ENCODE data around the gene DNM2. TPM values are rescaled to one million over a fixed set of nuclear protein-coding genes. Genes with fewer than 3 reads are reported as not detected.

Gene DNM2
- total RNA-seq, 1 experiment from 2014 or later: 188 TPM

- no peak for DNase-seq
- ChIA-PET CTCF (no interaction called here), POLR2A (ENCODE audit: unreplicated experiment) (no interaction called here)
- intact Hi-C loops (cut with micrococcal nuclease; ENCODE audit: unreplicated experiment): no loop called here
- no peaks in the 10 kb centered on the region for H3K9me3 ChIP-seq (ENCODE audit: insufficient read depth, low read depth)
- peaks cover 41% of the 10 kb centered on the region for H3F3A ChIP-seq (ENCODE audit: insufficient read depth, low read depth)
- no TSS peak for BruUV-seq (replicated peaks)
- no peak overlapping the region for H3K27ac ChIP-seq
- H4K20me1 ChIP-seq (ENCODE audit: insufficient read depth): peaks cover 50% of the 10 kb centered on the region
- H2AFZ ChIP-seq: no peak overlapping the region
- H3K79me2 ChIP-seq (ENCODE audit: low read depth): peaks cover 76% of the 10 kb centered on the region
- no peak overlapping the region for H3K4me3 ChIP-seq
- H3K36me3 ChIP-seq (ENCODE audit: low read depth): no peaks in the 10 kb centered on the region
- H3K4me2 ChIP-seq: no peak overlapping the region
- H3K27me3 ChIP-seq (ENCODE audit: insufficient read depth, low read depth): no peaks in the 10 kb centered on the region
- peaks cover 38% of the 10 kb centered on the region for H3K4me1 ChIP-seq (replicated peaks; ENCODE audit: insufficient read depth)
- H3K9me2 ChIP-seq (ENCODE audit: insufficient read depth): no peaks in the 10 kb centered on the region
- no peak for TF ChIP-seq EZH2 (IDR thresholded peaks at IDR 0.05; ENCODE audit: low read depth)
- TF ChIP-seq CTCF (conservative IDR thresholded peaks at IDR 0.05): no peak
Measured at GRCh38 chr19:10752237-10752912, 34.5 kb downstream of the DNM2 start.

GRCh38 chr19:10752913-10753704 is 35.2 kb downstream of the DNM2 start:
- intact Hi-C loops (cut with micrococcal nuclease; ENCODE audit: unreplicated experiment): no loop called here
- H3F3A ChIP-seq (ENCODE audit: insufficient read depth, low read depth): peaks cover 33% of the 10 kb centered on the region
- no peak overlapping the region for H3K4me2 ChIP-seq
- no peak overlapping the region for H3K4me3 ChIP-seq
- no TSS peak for BruUV-seq (replicated peaks)
- peaks cover 43% of the 10 kb centered on the region for H4K20me1 ChIP-seq (ENCODE audit: insufficient read depth)
- no peaks in the 10 kb centered on the region for H3K27me3 ChIP-seq (ENCODE audit: insufficient read depth, low read depth)
- no peak overlapping the region for H2AFZ ChIP-seq
- ChIA-PET POLR2A (ENCODE audit: unreplicated experiment) (no interaction called here), CTCF (no interaction called here)
- no peak for DNase-seq
- H3K27ac ChIP-seq: no peak overlapping the region
- H3K36me3 ChIP-seq (ENCODE audit: low read depth): no peaks in the 10 kb centered on the region
- no peaks in the 10 kb centered on the region for H3K9me3 ChIP-seq (ENCODE audit: insufficient read depth, low read depth)
- no peak for TF ChIP-seq CTCF (conservative IDR thresholded peaks at IDR 0.05)
- no peak for TF ChIP-seq EZH2 (IDR thresholded peaks at IDR 0.05; ENCODE audit: low read depth)
- no peaks in the 10 kb centered on the region for H3K9me2 ChIP-seq (ENCODE audit: insufficient read depth)
- H3K79me2 ChIP-seq (ENCODE audit: low read depth): peaks cover 70% of the 10 kb centered on the region
- H3K4me1 ChIP-seq (replicated peaks; ENCODE audit: insufficient read depth): peaks cover 31% of the 10 kb centered on the region

- Histone ChIP-seq H3K4me2 (no peak overlapping the region), H3K9me2 (ENCODE audit: insufficient read depth) (no peaks in the 10 kb centered on the region), H3K36me3 (ENCODE audit: low read depth) (peaks cover 3% of the 10 kb centered on the region; the same call in 1 of the 2 replicates), H3K4me3 (no peak overlapping the region), H3K4me1 (replicated peaks; ENCODE audit: insufficient read depth) (peaks cover 13% of the 10 kb centered on the region), H3F3A (ENCODE audit: insufficient read depth, low read depth) (peaks cover 31% of the 10 kb centered on the region), H3K79me2 (ENCODE audit: low read depth) (peaks cover 48% of the 10 kb centered on the region), H3K27ac (no peak overlapping the region), H4K20me1 (ENCODE audit: insufficient read depth) (peaks cover 37% of the 10 kb centered on the region), H3K27me3 (ENCODE audit: insufficient read depth, low read depth) (no peaks in the 10 kb centered on the region), H2AFZ (no peak overlapping the region), H3K9me3 (ENCODE audit: insufficient read depth, low read depth) (no peaks in the 10 kb centered on the region)
- ChIA-PET CTCF (no interaction called here), POLR2A (ENCODE audit: unreplicated experiment) (no interaction called here)
- no TSS peak for BruUV-seq (replicated peaks)
- TF ChIP-seq CTCF (conservative IDR thresholded peaks at IDR 0.05) (no peak), EZH2 (IDR thresholded peaks at IDR 0.05; ENCODE audit: low read depth) (no peak)
- intact Hi-C loops (cut with micrococcal nuclease; ENCODE audit: unreplicated experiment): no loop called here
- DNase-seq: no peak
Measured at GRCh38 chr19:10756371-10756770, 38.5 kb downstream of the DNM2 start.

Data from PC-9 (cell line).